ENCODE data around the gene AAK1.

DNA sequence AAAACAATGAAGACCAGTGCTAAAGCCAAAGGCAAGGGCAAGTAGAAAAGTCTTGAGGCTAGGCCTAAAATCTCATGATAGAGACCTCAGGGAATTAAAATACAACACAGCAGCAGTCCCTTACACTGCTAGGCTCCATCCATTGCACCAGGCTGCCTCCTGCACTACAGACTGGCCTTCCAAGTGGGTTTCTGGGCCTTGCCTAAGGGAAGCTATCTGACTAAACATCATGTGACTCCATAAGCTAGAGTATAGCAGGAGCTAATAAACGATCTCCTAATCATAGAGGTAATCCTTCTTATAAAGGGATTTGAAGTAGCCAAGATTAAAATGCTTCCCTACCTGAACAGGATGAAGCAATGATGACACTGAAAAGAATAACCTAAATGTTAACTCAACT is 128.7 kb downstream of the AAK1 start:
- TF ChIP-seq TCF3 (IDR thresholded peaks at IDR 0.05; ENCODE audit: borderline replicate concordance, insufficient read depth, low read depth, low read length) (no peak), HDAC2 (IDR thresholded peaks at IDR 0.05) (no peak), EP300 (IDR thresholded peaks at IDR 0.05; ENCODE audit: borderline replicate concordance in 1 of 2, control insufficient read depth in 1 of 2, low read depth in 2 of 2, low read length in 2 of 2) (no peak), RFX5 (IDR thresholded peaks at IDR 0.05; ENCODE audit: low read depth, low read length) (no peak), RAD21 (IDR thresholded peaks at IDR 0.05; ENCODE audit: insufficient read depth, low read depth, low read length) (no peak), FOXM1 (IDR thresholded peaks at IDR 0.05; ENCODE audit: low read depth, low read length) (no peak), MYC (IDR thresholded peaks at IDR 0.05; ENCODE audit: insufficient read depth, insufficient read length, insufficient replicate concordance, low read length, severe bottlenecking) (no peak), POLR2AphosphoS5 (IDR thresholded peaks at IDR 0.05; ENCODE audit: low read length) (no peak), SMARCA5 (IDR thresholded peaks at IDR 0.05) (no peak), BHLHE40 (IDR thresholded peaks at IDR 0.05; ENCODE audit: borderline replicate concordance in 1 of 2, low read depth in 2 of 2, low read length in 1 of 2) (no peak)
- TF ChIP-seq, protein P1, sequence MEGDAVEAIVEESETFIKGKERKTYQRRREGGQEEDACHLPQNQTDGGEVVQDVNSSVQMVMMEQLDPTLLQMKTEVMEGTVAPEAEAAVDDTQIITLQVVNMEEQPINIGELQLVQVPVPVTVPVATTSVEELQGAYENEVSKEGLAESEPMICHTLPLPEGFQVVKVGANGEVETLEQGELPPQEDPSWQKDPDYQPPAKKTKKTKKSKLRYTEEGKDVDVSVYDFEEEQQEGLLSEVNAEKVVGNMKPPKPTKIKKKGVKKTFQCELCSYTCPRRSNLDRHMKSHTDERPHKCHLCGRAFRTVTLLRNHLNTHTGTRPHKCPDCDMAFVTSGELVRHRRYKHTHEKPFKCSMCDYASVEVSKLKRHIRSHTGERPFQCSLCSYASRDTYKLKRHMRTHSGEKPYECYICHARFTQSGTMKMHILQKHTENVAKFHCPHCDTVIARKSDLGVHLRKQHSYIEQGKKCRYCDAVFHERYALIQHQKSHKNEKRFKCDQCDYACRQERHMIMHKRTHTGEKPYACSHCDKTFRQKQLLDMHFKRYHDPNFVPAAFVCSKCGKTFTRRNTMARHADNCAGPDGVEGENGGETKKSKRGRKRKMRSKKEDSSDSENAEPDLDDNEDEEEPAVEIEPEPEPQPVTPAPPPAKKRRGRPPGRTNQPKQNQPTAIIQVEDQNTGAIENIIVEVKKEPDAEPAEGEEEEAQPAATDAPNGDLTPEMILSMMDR (IDR thresholded peaks at IDR 0.05 in 2 of 3, conservative IDR thresholded peaks at IDR 0.05 in 1 of 3; ENCODE audit: control insufficient read depth in 2 of 3, extremely low read depth in 1 of 3, insufficient read depth in 1 of 3, low read depth in 3 of 3, low read length in 3 of 3) = no peak
- TF ChIP-seq, protein P2, sequence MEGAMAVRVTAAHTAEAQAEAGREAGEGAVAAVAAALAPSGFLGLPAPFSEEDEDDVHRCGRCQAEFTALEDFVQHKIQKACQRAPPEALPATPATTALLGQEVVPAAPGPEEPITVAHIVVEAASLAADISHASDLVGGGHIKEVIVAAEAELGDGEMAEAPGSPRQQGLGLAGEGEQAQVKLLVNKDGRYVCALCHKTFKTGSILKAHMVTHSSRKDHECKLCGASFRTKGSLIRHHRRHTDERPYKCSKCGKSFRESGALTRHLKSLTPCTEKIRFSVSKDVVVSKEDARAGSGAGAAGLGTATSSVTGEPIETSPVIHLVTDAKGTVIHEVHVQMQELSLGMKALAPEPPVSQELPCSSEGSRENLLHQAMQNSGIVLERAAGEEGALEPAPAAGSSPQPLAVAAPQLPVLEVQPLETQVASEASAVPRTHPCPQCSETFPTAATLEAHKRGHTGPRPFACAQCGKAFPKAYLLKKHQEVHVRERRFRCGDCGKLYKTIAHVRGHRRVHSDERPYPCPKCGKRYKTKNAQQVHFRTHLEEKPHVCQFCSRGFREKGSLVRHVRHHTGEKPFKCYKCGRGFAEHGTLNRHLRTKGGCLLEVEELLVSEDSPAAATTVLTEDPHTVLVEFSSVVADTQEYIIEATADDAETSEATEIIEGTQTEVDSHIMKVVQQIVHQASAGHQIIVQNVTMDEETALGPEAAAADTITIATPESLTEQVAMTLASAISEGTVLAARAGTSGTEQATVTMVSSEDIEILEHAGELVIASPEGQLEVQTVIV (IDR thresholded peaks at IDR 0.05; ENCODE audit: borderline replicate concordance, partially characterized antibody) = no peak
- TF ChIP-seq, protein P3, sequence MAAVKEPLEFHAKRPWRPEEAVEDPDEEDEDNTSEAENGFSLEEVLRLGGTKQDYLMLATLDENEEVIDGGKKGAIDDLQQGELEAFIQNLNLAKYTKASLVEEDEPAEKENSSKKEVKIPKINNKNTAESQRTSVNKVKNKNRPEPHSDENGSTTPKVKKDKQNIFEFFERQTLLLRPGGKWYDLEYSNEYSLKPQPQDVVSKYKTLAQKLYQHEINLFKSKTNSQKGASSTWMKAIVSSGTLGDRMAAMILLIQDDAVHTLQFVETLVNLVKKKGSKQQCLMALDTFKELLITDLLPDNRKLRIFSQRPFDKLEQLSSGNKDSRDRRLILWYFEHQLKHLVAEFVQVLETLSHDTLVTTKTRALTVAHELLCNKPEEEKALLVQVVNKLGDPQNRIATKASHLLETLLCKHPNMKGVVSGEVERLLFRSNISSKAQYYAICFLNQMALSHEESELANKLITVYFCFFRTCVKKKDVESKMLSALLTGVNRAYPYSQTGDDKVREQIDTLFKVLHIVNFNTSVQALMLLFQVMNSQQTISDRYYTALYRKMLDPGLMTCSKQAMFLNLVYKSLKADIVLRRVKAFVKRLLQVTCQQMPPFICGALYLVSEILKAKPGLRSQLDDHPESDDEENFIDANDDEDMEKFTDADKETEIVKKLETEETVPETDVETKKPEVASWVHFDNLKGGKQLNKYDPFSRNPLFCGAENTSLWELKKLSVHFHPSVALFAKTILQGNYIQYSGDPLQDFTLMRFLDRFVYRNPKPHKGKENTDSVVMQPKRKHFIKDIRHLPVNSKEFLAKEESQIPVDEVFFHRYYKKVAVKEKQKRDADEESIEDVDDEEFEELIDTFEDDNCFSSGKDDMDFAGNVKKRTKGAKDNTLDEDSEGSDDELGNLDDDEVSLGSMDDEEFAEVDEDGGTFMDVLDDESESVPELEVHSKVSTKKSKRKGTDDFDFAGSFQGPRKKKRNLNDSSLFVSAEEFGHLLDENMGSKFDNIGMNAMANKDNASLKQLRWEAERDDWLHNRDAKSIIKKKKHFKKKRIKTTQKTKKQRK (IDR thresholded peaks at IDR 0.05; ENCODE audit: low read depth, low read length) = no peak

All from GM12878 (cell line).